Epithelial cell of umbilical artery (primary cell): ENCODE results near the gene CLIC5. TPM values are rescaled to one million over a fixed set of nuclear protein-coding genes. Genes with fewer than 3 reads are reported as not detected.

Source experiments
- total RNA-seq: library from RNA; depleted of rRNA; stranded (reverse); fragments of >200 nt; gene quantifications from 2 replicates; pipeline ENCODE4 v1.2.3, GENCODE V29; 2014

The CLIC5 gene
- total RNA-seq: not detected in 2 replicates

GRCh38 chr6:46015119-46015968, at the start of gene CLIC5:
Gene CLIC5, minus strand, starts transcription at chr6:46015860. Its CDS starts 318 bp downstream, at chr6:46015542.

Other genes with a start within 250 kb of the CLIC5 start
- gene ENPP4, start 114.1 kb upstream of the CLIC5 start, total RNA-seq: 9.7 and 9.9 TPM in 2 replicates
- gene ENPP5, start 155.1 kb upstream of the CLIC5 start, total RNA-seq: not detected in 2 replicates